ENCODE measurements around the gene TBX2. TPM values are rescaled to one million over a fixed set of nuclear protein-coding genes. Genes with fewer than 3 reads are reported as not detected.

Gene TBX2
- total RNA-seq, 2 experiments from 2014 or later = 0.06 TPM; not detected in 1

DNA sequence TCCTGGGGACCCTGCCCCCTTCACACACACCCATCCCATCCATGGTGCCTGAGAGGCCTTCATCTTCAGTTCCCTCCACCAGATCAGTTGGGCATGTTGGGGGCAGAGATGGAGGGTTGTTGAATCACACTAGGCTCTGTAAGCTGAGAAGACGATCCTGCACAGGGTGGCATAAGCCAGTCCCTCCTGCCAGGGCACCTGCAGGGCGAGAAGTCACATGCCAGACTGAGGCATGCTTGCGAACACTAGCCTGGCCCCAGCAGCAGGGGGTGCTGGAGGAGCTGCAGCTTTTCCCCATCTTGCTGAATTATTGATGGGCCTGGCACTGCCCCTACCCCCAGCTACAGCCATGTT lies 6.1 kb upstream of the TBX2 start:
- no peaks in the 10 kb centered on the region for H3K36me3 ChIP-seq (ENCODE audit: insufficient read depth, low read length)
- peaks cover 0 to 30% of the 10 kb centered on the region in 2 experiments for H3K9me3 ChIP-seq (ENCODE audit: control insufficient read depth in 1 of 2, insufficient read depth in 1 of 2, low read length in 2 of 2)
- intact Hi-C loops (cut with DNase I, micrococcal nuclease) = no loop called here
- no peak overlapping the region for H3K27ac ChIP-seq (ENCODE audit: low read depth in 1 of 2, low read length in 2 of 2)
- Mint-ChIP-seq H3K4me1 (ENCODE audit: low read depth) (peaks cover 10% of the 10 kb centered on the region), H3K27ac (no peak overlapping the region), H3K4me3 (no peak overlapping the region), H3K9me3 (no peaks in the 10 kb centered on the region), H3K36me3 (ENCODE audit: low read depth) (no peaks in the 10 kb centered on the region), H3K27me3 (peaks cover 54% of the 10 kb centered on the region)
- peaks cover 25 to 35% of the 10 kb centered on the region in 2 experiments for H3K27me3 ChIP-seq (ENCODE audit: control insufficient read depth in 1 of 2, insufficient read depth in 2 of 2, low read length in 2 of 2)
- ChIA-PET POLR2A (no interaction called here), CTCF (no interaction called here)
- ATAC-seq (ENCODE audit: poor library complexity) (no peak), DNase-seq (peak in 1 of 14 experiments; percentile 25)
- no peak overlapping the region for H3K4me3 ChIP-seq (ENCODE audit: low read length)
- H3K4me1 ChIP-seq (ENCODE audit: insufficient read depth, low read length) = peaks cover 29% of the 10 kb centered on the region
- TF ChIP-seq CTCF (IDR thresholded peaks at IDR 0.05) = no peak

- DNase-seq = peak in 1 of 14 experiments; percentile 9
- no peak overlapping the region for H3K27ac Mint-ChIP-seq
- ATAC-seq (ENCODE audit: poor library complexity) = no peak
These were observed 5.6 kb upstream of the TBX2 start for GRCh38 chr17:61393904-61394629.

DNA sequence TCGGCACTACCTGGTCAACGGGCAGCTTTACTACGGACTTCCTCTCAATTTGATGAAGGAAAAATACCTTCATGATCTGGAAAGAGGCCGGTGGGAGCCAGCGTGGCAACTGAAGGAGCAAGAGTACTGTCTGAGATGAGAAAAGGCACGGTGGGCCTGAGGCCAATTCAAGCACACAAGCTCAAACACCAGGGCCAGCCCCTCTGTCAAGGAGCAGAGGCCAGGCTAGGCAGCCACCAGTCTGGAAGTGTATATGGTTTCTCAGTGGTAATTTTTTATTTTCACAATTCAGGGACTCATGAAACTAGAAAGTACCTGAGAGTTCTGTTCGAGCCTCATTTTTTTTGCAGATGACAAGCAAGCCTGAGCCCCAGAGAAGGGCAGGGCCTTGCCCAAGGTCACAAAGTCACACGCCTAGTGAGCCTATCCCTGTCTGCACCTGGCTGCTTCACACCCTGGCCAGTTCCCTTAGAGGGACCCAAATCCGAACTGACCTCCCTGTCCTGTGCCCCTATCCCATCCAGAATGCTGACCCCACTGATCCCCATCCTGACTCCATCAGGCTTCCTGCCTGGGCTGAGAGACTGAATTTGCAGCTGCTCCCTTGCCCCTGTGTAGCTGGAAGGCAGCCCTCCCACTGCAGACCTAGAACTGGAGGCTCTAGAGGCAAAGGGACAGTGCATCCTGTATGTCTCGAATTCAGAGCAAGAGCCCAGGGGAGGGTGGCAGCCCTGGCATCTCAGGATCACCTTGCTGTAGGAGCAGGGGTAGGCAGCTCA lies 4.8 kb upstream of the TBX2 start:
- CTCF ChIA-PET = no interaction called here
- no peak overlapping the region for H3K4me3 ChIP-seq (ENCODE audit: low read length)
- no peak for ATAC-seq (ENCODE audit: poor library complexity)
- TF ChIP-seq CTCF (IDR thresholded peaks at IDR 0.05) = no peak
- H3K9me3 Mint-ChIP-seq = no peaks in the 10 kb centered on the region
- H3K36me3 ChIP-seq (ENCODE audit: insufficient read depth, low read length) = no peaks in the 10 kb centered on the region
- H3K36me3 Mint-ChIP-seq (ENCODE audit: low read depth) = no peaks in the 10 kb centered on the region
- POLR2A ChIA-PET = no interaction called here
- DNase-seq = peak in 1 of 14 experiments; percentile 4
- no peak overlapping the region for H3K27ac ChIP-seq (ENCODE audit: low read depth in 1 of 2, low read length in 2 of 2)
- H3K27me3 Mint-ChIP-seq = peaks cover 58% of the 10 kb centered on the region
- no peak overlapping the region for H3K27ac Mint-ChIP-seq
- peaks cover 35% of the 10 kb centered on the region for H3K4me1 ChIP-seq (ENCODE audit: insufficient read depth, low read length)
- H3K4me1 Mint-ChIP-seq (ENCODE audit: low read depth) = peaks cover 12% of the 10 kb centered on the region
- peak overlapping the region; percentile 15 for H3K4me3 Mint-ChIP-seq
- H3K9me3 ChIP-seq (ENCODE audit: control insufficient read depth in 1 of 2, insufficient read depth in 1 of 2, low read length in 2 of 2) = peaks cover 0 to 32% of the 10 kb centered on the region in 2 experiments
- intact Hi-C loops (cut with DNase I, micrococcal nuclease) = no loop called here
- peaks cover 31 to 43% of the 10 kb centered on the region in 2 experiments for H3K27me3 ChIP-seq (ENCODE audit: control insufficient read depth in 1 of 2, insufficient read depth in 2 of 2, low read length in 2 of 2)

More at GRCh38 chr17:61393904-61394629, 5.6 kb upstream of the TBX2 start:
- no peaks in the 10 kb centered on the region for H3K36me3 ChIP-seq (ENCODE audit: insufficient read depth, low read length)
- H3K27ac ChIP-seq (ENCODE audit: low read depth in 1 of 2, low read length in 2 of 2) = no peak overlapping the region
- TF ChIP-seq CTCF (IDR thresholded peaks at IDR 0.05) = no peak
- H3K4me1 ChIP-seq (ENCODE audit: insufficient read depth, low read length) = peaks cover 34% of the 10 kb centered on the region
- intact Hi-C loops (cut with DNase I, micrococcal nuclease) = no loop called here
- no peaks in the 10 kb centered on the region for H3K9me3 Mint-ChIP-seq
- peaks cover 29 to 40% of the 10 kb centered on the region in 2 experiments for H3K27me3 ChIP-seq (ENCODE audit: control insufficient read depth in 1 of 2, insufficient read depth in 2 of 2, low read length in 2 of 2)
- no peak overlapping the region for H3K4me3 ChIP-seq (ENCODE audit: low read length)
- H3K36me3 Mint-ChIP-seq (ENCODE audit: low read depth) = no peaks in the 10 kb centered on the region
- peaks cover 0 to 33% of the 10 kb centered on the region in 2 experiments for H3K9me3 ChIP-seq (ENCODE audit: control insufficient read depth in 1 of 2, insufficient read depth in 1 of 2, low read length in 2 of 2)
- peaks cover 58% of the 10 kb centered on the region for H3K27me3 Mint-ChIP-seq
- H3K4me3 Mint-ChIP-seq = no peak overlapping the region
- POLR2A ChIA-PET = no interaction called here
- H3K4me1 Mint-ChIP-seq (ENCODE audit: low read depth) = peaks cover 12% of the 10 kb centered on the region
- CTCF ChIA-PET = no interaction called here

Measured in CD4-positive, alpha-beta T cell (primary cell).